IPS-NIHi7 (cell line): ENCODE data around the gene DIAPH2.

Source experiments
- DNase-seq: peaks from one replicate; pipeline ENCODE4 v3.0.0; 2012; ENCODE audit warnings: mixed read lengths; ENCODE audit errors: extremely low spot score

DIAPH2 gene

GRCh38 chrX:96957718-96958117, 273.1 kb downstream of the DIAPH2 start:
- no peak for DNase-seq

GRCh38 chrX:96971812-96972211, 287.2 kb downstream of the DIAPH2 start:
- peak; percentile 26 for DNase-seq

- DNase-seq = no peak
Measured at GRCh38 chrX:96978906-96979305, 294.3 kb downstream of the DIAPH2 start.

DNA sequence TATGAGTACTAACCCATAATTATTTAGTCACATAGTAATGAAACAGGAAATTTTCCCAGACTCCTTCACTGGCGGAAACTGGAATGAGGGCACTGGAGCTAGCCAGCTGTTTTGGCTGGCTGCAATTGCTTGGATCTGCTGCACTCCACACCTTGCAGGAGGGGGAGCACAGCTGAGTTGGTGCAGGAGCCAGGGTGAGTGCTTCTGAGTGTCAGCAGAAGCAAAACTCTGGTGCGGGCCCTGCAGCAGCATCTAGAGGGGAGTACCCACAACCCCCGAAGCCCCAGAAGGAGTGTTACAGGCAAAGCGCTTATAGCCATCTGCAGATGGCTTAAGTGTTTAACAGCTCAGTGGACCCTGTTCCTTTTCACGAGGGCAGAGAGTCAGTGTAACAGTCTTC, 295.1 kb downstream of the DIAPH2 start:
- DNase-seq = peak; percentile 10

DNA sequence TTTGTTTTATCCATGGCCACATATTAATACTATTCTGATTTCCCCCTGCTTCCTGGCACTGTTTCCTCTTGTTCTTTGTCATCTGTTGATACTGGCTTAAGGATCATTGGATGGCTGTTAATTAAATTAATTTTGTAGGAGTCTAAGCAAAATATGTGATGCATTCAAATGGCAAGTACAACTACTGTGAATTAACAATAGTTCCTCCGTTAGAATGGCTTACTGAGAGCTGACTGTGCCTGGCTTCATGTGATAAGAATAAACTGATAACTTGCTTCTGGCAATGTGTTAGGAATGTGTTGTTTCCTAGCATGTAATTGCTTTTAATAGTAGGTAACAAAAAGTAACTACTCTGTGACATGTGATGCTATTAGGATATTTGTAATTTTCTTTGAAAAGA, 297.5 kb downstream of the DIAPH2 start:
- no peak for DNase-seq

DNA sequence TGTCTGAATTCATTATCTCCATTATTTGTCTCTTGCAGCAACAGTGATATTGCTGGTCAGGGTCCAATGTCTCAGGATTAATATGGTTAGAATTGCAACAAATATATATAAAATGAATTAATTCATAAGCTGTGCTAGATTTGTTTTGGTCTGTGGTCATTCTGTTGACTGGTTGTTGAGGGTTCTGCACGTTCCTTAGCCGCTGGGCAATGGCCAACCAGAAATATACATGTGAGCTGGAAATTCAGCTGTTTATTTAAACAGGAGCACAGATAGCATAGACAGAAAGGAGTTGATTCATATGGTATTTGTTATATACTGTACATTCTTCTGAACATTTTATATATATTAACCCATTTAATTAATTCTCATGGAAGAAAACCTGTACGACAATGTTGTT, 299.9 kb downstream of the DIAPH2 start:
- no peak for DNase-seq

DNA sequence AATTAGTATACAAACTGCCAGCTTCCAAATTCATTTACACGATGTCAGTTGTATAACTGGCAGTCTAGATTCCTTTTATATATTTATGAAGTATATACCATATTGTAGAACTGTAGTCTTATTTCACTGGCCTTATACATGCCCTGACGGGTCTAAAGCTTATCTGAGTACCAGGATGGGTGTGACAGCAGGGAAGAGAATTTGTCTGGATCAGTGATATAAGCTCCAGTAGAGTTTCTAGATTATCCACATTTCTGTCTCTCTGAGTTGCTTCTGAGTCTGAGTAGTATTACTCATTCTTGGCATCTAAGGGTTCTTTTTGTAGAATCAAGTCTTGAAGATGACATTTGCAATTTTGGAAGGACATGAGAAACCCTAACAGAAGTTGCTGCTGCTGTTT, 300.4 kb downstream of the DIAPH2 start:
- DNase-seq = no peak

- DNase-seq = no peak
Measured at GRCh38 chrX:96987228-96987627, 302.6 kb downstream of the DIAPH2 start.

DNA sequence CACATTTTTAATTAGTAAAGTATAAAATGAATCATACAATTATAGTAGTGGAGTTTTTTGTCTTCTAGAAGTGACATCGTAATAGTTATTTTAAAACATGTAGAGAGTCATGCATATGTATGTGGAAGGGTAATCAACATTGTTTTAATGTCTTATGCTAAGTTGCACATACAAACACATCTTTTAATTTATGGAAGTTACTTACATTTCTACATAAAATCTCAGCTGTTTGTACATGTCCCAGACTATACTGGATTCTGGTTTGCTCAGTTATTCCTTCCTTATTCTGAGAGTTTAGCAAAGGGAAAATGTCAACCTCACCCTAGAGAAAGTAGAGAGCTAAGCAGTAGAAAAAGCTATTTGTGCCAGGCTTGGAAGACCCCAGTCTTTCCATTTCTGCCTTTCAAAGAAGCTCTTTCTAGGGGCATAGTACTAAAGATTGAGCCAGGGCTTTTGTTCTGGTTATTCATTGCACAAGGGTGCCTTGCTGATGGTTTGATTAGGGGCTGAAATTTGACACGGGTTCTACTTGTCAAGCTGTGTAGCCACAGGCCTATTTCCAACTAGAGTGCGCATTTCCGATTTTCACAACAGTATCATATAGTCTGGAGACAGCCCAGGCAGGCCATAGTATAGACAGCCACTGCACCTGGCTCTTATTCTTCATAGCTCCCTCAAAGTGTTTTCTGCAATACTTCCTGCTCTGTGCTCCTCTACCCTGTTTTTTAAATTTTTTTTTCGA, 305.4 kb downstream of the DIAPH2 start:
- DNase-seq = no peak

DNA sequence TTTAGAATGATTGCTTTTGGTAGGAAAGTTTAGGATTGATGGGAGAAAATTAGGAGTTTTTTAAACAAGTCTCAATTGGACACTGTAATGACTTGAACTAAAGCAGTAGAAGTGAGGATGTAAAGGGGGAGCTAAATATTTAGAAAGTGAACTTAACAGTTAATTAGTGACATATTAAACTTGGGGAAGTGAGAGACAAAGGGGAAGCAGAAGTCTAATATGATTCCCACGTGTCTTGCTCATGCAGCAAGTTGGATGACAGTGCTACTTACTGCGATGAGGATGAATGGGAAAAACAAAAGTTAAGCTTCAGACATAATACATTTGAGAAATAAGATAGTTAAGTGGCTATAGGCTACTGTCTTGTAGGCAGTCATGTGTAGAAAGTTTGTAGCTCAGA, 309.5 kb downstream of the DIAPH2 start:
- no peak for DNase-seq

GRCh38 chrX:96997196-96997595, 312.6 kb downstream of the DIAPH2 start:
- DNase-seq = no peak

DNA sequence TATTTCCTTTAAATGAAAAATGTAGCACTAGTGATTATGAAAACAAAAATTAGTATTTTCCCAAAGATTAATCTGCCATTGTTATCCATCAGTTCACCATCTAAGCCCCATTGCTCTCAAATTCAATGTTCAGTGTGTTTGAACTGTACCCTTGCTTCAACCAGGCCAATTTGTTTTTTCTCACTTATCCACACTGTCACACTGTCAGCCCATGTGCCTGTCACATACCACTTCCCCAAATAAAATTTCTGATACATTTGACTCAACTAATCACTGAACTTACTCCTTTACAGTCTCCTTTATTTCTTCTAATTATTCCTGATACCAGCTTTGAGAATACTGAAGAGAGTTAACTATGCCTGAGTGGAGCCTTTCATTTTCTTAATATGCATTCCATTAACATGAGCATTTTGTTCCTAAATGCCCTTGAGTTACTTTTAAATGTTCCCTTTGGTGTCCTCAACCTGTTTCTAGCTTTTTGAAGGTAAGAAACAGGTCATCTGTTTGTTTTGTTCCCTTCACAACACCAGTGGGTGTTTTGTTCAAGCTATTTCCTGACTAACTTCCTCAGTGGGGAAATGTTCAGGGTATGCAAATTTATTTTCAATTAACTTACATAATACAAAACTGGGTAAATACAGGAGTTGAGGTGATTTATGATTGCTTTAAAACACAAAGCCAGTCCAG, 316.2 kb downstream of the DIAPH2 start:
- DNase-seq = no peak

GRCh38 chrX:97006167-97006566, 321.5 kb downstream of the DIAPH2 start:
- no peak for DNase-seq

DNA sequence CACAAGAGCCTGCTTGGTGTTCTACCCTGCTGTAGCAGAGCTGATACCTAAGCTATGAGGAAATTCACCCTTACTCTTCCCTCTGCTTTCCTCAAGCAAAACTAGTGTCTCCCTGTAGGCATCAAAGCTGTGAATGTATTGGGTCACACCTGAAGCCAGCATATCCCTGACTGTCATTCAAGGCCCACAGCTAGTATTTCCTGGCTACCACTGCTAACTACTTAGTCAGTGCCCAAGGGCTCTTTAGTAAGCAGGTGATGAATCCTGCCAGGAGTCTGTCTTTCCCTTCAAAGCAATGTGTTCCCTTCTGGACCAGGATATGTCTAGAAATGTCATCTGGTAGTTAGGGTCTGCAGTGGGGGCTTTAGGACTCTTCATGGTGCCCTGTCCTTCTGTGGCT, 324.7 kb downstream of the DIAPH2 start:
- DNase-seq = no peak

- DNase-seq = no peak
Measured at GRCh38 chrX:97011540-97011939, 326.9 kb downstream of the DIAPH2 start.

DNA sequence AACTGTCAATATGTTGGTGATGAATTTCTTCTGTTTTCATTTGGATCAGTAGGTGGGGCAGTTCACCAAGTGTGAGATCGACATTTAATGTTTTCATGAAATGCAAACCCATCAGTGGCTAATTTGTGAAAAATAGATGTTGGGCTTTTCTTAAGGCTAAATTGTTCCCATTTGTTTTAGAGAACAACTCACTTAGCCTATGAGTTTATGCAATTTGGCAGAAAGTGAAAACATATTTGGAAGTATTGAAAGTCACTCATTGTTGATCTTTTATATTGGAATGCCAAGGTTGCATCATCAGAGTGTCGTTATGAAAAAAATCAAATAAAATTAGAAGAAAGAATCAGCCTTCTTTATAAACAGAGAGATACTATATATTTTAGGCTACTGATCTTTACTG, 331.5 kb downstream of the DIAPH2 start:
- DNase-seq = no peak

DNA sequence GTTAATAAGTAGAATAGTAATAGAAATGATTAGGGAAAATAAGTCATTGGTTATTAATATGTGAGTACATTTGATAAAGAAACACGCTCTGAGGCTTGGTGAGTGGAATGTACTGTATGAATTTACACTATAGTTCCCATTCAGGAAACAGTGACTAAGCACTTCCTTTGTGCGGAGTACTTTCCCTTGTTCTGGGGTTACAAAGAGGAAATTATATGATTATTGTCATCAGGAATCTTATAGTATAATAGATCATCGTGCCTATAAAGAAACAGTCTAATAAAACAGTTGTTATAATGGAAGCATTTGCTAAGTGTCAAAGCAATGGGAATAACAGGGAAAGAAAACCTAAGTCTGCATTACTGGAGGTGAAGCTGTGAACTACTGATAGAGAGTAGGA, 337.0 kb downstream of the DIAPH2 start:
- no peak for DNase-seq

DNA sequence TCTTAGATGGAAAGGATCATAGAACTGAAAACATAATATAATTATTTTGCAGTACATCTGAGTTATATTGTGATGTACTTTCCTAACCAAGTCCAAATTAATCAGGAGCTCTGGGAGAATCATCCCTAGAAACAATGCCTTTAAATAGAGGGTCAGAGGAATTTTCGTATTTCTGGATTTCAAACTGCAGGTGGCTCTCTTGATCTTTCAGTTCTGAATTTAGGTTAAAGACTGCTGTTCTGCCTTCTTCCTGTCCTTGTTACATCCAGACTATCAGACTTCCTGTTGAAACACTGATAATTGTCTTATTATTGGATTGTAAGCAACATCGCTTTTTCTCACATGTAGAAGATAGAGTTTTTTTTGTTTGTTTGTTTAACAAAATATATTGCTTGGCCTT, 341.8 kb downstream of the DIAPH2 start:
- peak; percentile 45 for DNase-seq

DNA sequence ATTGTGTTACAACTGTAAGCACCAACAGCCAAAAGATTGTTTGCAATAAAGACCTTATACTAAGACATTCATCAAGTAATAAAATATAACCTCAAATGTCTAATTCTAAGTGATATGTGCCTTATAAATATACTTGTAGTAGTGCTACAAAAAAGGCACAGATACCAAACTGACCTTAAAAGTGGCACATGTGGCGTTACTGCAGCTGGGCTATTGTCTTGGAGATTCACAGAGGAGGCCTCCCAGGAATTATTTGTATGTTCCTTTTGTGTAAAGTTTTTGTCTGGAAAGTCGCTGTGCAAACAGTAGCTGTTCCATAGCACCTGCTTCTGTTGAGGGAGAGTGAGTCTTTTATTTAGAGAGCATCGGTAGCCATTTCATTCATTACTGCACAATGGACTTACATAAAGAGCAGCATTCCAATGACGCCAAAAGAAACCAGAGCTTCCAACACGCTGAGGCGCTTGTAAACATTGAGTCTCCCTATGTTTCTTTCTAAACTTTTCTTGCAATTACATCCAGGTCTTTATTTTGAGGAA, 342.8 kb downstream of the DIAPH2 start:
- no peak for DNase-seq

DNA sequence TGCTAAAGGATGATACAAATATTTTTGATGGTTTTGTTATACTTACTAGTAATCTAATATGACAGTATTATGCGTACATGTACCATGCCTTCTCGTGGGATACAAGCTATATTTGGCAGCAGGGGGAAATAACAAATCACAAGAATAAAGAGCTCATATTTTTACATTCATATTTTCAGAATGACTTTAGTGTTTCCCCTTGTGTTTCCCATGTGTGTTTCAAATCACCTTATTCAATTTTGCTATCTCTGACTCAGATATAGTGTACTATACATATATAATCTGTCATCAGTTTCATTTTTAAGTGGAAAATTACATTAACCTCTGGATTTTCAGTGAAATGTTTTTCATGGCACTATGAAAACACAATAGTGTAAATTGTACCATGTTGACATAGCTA, 345.8 kb downstream of the DIAPH2 start:
- DNase-seq = no peak

GRCh38 chrX:97030947-97031346, 346.3 kb downstream of the DIAPH2 start:
- no peak for DNase-seq

- no peak for DNase-seq
Measured at GRCh38 chrX:97039363-97040029, 354.9 kb downstream of the DIAPH2 start.

DNA sequence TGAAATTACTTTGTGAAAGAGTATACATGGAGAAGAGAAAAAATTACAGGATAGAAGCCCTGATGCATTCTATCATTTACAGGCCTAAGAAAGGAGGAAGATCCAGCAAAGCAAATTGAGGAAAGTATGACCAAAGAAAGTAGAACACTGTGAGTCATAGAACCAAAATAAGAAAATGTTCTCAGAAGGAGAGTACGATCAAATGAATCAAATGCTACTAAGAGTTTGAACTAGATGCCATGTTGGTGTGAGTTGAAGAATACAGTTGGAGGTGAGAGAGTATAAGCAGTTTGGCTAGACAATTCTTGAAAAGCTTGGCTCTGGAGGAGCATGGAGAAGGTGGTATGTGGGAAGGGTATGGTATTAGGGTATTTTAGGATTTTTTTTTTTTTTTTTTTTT, 360.8 kb downstream of the DIAPH2 start:
- DNase-seq = no peak
